SK-N-MC (cell line): ENCODE results near the gene MACROD2.

Source experiments
- EZH2 ChIP-seq: fragments of 200-600 bp; sonication (generic); IDR thresholded peaks from one replicate; pipeline ENCODE4 v1.6.1; 2017; ENCODE audit warnings: antibody characterized with exemption
- POLR2AphosphoS5 ChIP-seq: IDR thresholded peaks from 2 replicates; pipeline ENCODE4 v1.6.1; 2012; ENCODE audit warnings: mild to moderate bottlenecking, low read depth, low read length, borderline replicate concordance

DNA sequence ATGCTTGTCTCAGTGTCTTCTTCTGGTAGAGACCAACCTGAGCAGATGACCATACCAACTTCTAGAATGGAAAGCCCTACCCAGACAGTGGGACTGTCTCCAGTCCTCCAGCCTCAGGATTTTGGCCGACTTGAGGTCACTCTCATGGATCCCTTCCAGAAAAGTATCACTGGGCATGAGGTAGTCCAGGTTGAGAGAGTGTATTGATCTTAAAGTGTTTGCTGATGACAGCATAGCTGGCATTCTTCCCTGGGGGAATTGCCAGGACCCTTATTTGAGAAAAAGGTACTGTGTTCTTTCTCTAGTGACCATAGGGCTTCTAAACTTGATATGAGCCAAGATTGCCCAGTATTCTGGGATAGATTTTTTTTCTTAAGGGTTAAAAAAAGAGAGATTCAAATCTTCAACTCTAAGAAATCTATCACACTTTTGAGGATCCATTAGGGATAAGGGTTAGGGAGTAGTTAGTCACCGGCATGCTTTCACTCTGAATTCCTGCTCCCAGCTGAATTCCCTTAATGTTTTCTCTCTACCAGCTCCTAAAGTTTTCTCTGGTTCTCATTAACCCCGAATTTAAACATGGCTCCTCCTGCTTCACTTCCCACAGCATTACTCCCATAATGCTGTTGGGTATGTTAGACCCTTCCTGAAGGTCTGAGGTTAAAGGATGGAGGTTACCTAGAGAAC lies 415.7 kb downstream of the MACROD2 start:
- TF ChIP-seq POLR2AphosphoS5 (no peak), EZH2 (no peak)
